Smooth muscle cell (in vitro differentiated cells): ENCODE measurements around the gene KCNG3. TPM values are rescaled to one million over a fixed set of nuclear protein-coding genes. Genes with fewer than 3 reads are reported as not detected.
A peak's percentile ranks its signal among the peaks of the same experiment; 100 is the strongest.

ENCODE experiments used
- DNase-seq: peaks from one replicate; lab custom pipeline; 2025; ENCODE audit not compliant: unreplicated experiment; lab: John Stamatoyannopoulos, UW
- H2AFZ ChIP-seq: fragments of 200-600 bp; sonication (generic); 2 replicates; pipeline ENCODE4 v1.6.0; 2016; ENCODE audit warnings: antibody characterized with exemption, low read depth, mild to moderate bottlenecking
- H3F3A ChIP-seq: fragments of 200-600 bp; sonication (generic); 2 replicates; pipeline ENCODE4 v1.6.0; 2017; ENCODE audit warnings: antibody characterized with exemption, low read depth
- H3K27ac ChIP-seq: fragments of 200-600 bp; sonication (generic); 2 replicates; pipeline ENCODE4 v1.5.1; 2016; ENCODE audit warnings: low read depth, mild to moderate bottlenecking
- H3K27me3 ChIP-seq: fragments of 200-600 bp; sonication (generic); 2 replicates; pipeline ENCODE4 v1.6.1; 2016; ENCODE audit warnings: low read depth, mild to moderate bottlenecking
- H3K36me3 ChIP-seq: fragments of 200-600 bp; sonication (generic); 2 replicates; pipeline ENCODE4 v1.5.1; 2016; ENCODE audit warnings: low read depth
- H3K4me1 ChIP-seq: fragments of 200-600 bp; sonication (generic); 2 replicates; pipeline ENCODE4 v1.5.1; 2016; ENCODE audit warnings: low read depth
- H3K4me2 ChIP-seq: fragments of 200-600 bp; sonication (generic); 2 replicates; pipeline ENCODE4 v1.6.0; 2016; ENCODE audit warnings: mild to moderate bottlenecking
- H3K4me3 ChIP-seq: fragments of 200-600 bp; sonication (generic); 2 replicates; pipeline ENCODE4 v1.5.1; 2016; ENCODE audit warnings: mild to moderate bottlenecking
- H3K79me2 ChIP-seq: fragments of 200-600 bp; sonication (generic); 2 replicates; pipeline ENCODE4 v1.6.0; 2016; ENCODE audit warnings: low read depth, mild to moderate bottlenecking
- H3K9ac ChIP-seq: fragments of 200-600 bp; sonication (generic); 2 replicates; pipeline ENCODE4 v1.6.0; 2016; ENCODE audit warnings: low read depth
- H3K9me3 ChIP-seq: fragments of 200-600 bp; sonication (generic); replicated peaks from 2 replicates; pipeline ENCODE4 v1.5.1; 2016; ENCODE audit warnings: low read depth
- H4K20me1 ChIP-seq: fragments of 200-600 bp; sonication (generic); 2 replicates; pipeline ENCODE4 v1.6.0; 2016; ENCODE audit warnings: low read depth
- CTCF ChIP-seq: fragments of 200-600 bp; sonication (generic); IDR thresholded peaks from 2 replicates; pipeline ENCODE4 v1.5.1; 2017; ENCODE audit warnings: borderline replicate concordance, mild to moderate bottlenecking, antibody characterized with exemption; ENCODE audit not compliant: insufficient read depth, poor library complexity, severe bottlenecking
- WGBS: methylation state at CpG from one replicate; pipeline ENCODE4 v1.1.7; 2016; ENCODE audit warnings: low lambda C conversion rate; 5-methylcytosine and 5-hydroxymethylcytosine counted together
- polyA plus RNA-seq: library from polyadenylated mRNA; unstranded; fragments of >200 nt; fragmentation: Nextera tagmentation; extraction: Ambion mirVana; gene quantifications from 2 replicates; pipeline ENCODE4 v1.2.1, GENCODE V29; 2016
- total RNA-seq: library from RNA; depleted of rRNA; stranded (reverse); fragments of >200 nt; gene quantifications from 2 replicates; pipeline ENCODE4 v1.2.3, GENCODE V29; 2014

KCNG3 gene
- total and polyA plus RNA-seq, 2 experiments from 2014 or later = not detected

DNA sequence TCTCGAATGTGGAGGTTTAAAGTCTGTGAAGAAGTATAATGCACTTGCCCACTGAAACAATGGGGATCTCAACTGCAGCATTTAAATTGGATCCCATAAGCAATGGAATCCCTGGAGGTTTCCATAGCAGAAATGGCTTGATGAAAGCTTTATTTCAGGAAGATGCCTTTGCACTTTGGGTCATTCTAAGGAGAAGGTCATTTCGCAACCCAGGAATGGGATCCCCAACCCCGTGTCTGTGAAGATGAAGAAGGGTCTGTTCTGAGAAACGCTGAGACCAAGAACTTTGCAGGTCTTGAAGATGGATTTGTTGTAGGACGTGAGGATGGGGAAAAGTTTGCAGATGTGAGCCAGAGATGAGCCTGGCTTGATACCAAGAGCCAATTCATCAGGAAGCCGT lies 1.8 kb upstream of the KCNG3 start:
- Histone ChIP-seq H3K9me3 (no peaks in the 10 kb centered on the region), H2AFZ (no peak overlapping the region), H3K79me2 (no peaks in the 10 kb centered on the region), H3K4me1 (no peaks in the 10 kb centered on the region), H3F3A (no peaks in the 10 kb centered on the region), H4K20me1 (no peaks in the 10 kb centered on the region), H3K9ac (no peak overlapping the region), H3K36me3 (no peaks in the 10 kb centered on the region), H3K27ac (no peak overlapping the region), H3K4me3 (no peak overlapping the region), H3K4me2 (no peak overlapping the region), H3K27me3 (peaks cover 43% of the 10 kb centered on the region)
- 83% methylated on average over 6 of the region's 6 CpGs for WGBS
- no peak for DNase-seq
- TF ChIP-seq CTCF = no peak

DNA sequence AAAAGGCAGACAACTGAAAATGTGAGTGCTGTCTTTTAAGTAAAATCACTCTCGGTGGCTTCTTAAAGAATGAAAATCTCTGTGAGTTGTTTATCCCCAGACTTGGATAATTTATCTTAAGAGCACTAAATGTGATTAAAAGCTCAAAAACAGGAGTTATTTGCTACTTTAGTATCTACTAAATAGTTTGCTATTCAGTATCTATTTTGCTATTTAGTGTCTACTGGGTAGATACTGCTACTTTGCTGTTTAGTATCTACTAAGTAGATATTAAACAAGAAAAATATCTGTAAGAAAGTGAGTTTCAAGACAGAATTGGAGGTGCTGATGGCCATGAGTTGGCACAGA lies 1.4 kb upstream of the KCNG3 start:
- Histone ChIP-seq H3K4me3 (peak overlapping the region; percentile 51), H3K9me3 (no peaks in the 10 kb centered on the region), H3K4me1 (no peaks in the 10 kb centered on the region), H3K79me2 (no peaks in the 10 kb centered on the region), H3K9ac (no peak overlapping the region), H3K27ac (no peak overlapping the region), H3K36me3 (no peaks in the 10 kb centered on the region), H3K4me2 (peak overlapping the region; percentile 89), H2AFZ (no peak overlapping the region), H3K27me3 (peaks cover 47% of the 10 kb centered on the region), H4K20me1 (no peaks in the 10 kb centered on the region), H3F3A (no peaks in the 10 kb centered on the region)
- TF ChIP-seq CTCF = no peak
- 0% methylated on average over 1 of the region's 1 CpG for WGBS
- no peak for DNase-seq

GRCh38 chr2:42494355-42495233 lies 812 bp upstream of the KCNG3 start:
- peak; percentile 84 for TF ChIP-seq CTCF
- Histone ChIP-seq H3K4me2 (peak overlapping the region; percentile 89), H3K9ac (no peak overlapping the region), H3K27me3 (peaks cover 53% of the 10 kb centered on the region), H3F3A (no peaks in the 10 kb centered on the region), H3K4me1 (no peaks in the 10 kb centered on the region), H3K36me3 (no peaks in the 10 kb centered on the region), H3K79me2 (no peaks in the 10 kb centered on the region), H3K27ac (no peak overlapping the region), H2AFZ (peak overlapping the region; percentile 75), H3K4me3 (peak overlapping the region; percentile 51), H3K9me3 (no peaks in the 10 kb centered on the region), H4K20me1 (no peaks in the 10 kb centered on the region)
- WGBS = 1% methylated on average over 65 of the region's 65 CpGs
- DNase-seq = no peak
